GM21529 (cell line): ENCODE results near the gene ANXA11.
A peak's percentile ranks its signal among the peaks of the same experiment; 100 is the strongest.
"Not testable (repeated sequence)": the region's sequence is repeated elsewhere in the genome, so short reads cannot be mapped to it uniquely, and the experiment has no call there.

Experiments
- ATAC-seq: cut with Tn5 transposase; IDR thresholded peaks from one replicate; pipeline ENCODE4 v1.9.1; 2021; ENCODE audit not compliant: unreplicated experiment

The ANXA11 gene

GRCh38 chr10:80205477-80206276, at the start of gene ANXA11:
TSS of gene ANXA11 (minus strand) at chr10:80205537. CDS start at chr10:80172861, 32,676 bp downstream.
- peak; percentile 77 for ATAC-seq

DNA sequence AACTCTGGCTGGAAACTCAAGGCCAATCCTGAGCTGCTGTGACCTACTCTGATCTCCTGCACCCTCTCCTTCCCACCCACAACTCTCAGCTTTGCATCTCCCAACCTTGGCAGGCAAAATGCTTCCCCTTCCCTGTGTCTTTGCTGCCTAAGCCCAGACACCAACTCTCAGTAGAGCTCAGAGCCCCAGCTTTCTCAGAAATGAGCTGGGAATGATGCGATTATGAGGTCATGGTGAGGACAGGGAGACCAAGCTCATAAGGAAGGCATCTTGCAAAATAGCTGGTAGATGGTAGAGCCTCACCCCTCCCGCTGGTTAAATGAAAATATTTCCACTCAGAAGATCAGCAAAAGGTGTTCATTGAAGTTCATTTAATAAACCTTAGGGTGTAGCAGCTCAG, 49.4 kb upstream of the ANXA11 start:
- not testable (repeated sequence) for ATAC-seq

- ATAC-seq: peak; percentile 25
Measured at GRCh38 chr10:80253963-80254271, 48.6 kb upstream of the ANXA11 start.

DNA sequence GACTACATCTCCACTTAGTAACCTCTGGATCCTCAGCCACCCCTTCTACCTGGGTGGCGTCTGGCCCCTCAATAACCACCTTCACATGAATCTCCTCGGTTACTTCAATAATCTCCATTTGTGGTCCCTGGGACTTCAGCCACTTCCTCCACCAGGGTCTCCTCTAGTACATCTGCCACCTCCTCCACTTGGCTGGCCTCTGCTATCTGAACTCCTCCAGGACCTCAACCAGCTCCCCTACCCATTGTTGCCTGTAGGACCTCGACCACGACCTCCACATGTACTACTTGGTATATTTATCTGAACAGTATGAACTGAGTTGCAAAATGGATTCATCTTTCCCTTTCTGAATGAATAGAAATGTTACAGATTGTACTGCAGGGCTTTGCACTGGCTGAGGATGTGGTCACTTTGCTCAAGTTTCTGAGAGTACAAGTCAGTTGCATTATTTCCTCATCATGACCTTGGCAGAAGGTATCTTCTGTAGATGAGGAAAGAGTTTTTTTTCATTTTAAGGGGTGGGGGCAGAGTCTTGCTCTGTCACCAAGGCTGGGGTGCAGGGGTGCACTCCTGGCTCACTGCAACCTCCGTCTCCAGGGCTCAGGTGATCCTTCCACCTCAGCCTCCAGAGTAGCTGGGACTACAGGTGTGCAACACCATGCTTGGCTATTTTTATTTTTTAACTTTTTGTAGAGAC, 48.1 kb upstream of the ANXA11 start:
- peak; percentile 81 for ATAC-seq

GRCh38 chr10:80252296-80252887, 47.1 kb upstream of the ANXA11 start:
- ATAC-seq: no peak

DNA sequence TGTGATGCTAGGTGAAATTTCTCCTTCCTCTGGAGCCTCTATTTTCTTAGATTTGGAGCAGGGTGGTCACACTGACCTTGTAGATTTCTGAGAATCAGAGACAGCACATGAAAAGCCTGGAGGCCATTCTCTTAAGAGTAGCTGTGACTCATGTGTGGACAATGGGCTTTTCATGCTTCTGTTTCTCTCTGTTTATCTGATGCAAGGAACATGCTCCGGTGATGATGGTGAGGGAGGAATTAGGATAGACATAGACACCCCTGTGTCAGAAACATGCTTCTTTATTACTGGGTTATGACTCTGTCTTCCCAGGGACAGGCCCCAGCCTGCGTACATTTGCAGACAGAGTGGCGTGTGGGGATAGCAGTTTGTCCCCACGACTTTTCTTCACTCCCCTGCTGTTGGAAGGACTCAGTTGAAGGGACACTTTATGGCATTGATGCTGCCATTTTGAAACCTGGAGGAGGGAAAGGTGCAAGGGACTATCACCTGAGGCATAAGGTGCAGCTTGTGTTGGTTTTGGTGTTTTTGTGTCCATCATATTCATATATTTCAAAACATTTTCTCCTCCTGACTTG, 46.5 kb upstream of the ANXA11 start:
- ATAC-seq: not testable (repeated sequence)

DNA sequence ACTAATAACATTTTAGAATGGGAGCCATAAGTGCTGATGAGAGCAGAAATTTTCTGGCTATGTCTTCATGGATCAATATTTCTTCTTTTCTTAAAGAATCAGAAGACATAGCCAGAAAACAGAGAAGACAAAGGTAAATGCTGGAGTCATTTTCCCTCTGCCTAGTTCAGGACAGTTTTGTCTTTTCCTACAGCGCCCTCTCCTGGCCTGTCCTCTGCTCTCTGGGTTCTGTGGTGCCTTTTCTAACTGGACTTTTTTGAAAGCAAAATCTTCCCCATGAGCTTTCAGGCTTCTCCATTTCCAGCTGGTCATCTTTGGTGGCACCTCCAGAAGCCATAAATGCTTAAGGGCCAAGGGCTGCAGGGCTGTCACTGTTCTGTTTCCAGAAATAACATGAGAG, 45.1 kb upstream of the ANXA11 start:
- peak; percentile 34 for ATAC-seq

- ATAC-seq: not testable (repeated sequence)
Measured at GRCh38 chr10:80249906-80250305, 44.6 kb upstream of the ANXA11 start.

DNA sequence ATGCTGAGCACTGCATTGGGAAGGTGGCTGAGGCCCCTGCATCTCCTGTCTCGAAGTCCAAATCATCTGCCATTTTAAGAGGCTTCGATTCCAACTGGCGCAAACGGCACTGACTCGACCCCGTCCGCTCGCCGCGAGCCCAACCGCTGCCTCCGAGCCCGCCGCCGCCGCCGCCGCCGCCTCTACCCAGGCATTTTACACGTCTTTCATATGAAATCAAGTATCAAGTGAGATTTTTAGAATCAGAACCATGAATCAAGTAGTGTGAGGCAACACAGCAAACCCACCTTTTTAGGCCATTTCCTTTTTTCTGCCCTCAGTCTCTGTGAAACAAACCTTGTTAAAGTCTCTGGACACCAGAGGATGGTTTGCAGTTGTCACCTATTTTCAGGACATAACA, 42.3 kb upstream of the ANXA11 start:
- not testable (repeated sequence) for ATAC-seq

GRCh38 chr10:80244371-80244770, 39.0 kb upstream of the ANXA11 start:
- not testable (repeated sequence) for ATAC-seq

- not testable (repeated sequence) for ATAC-seq
Measured at GRCh38 chr10:80242341-80242740, 37.0 kb upstream of the ANXA11 start.

DNA sequence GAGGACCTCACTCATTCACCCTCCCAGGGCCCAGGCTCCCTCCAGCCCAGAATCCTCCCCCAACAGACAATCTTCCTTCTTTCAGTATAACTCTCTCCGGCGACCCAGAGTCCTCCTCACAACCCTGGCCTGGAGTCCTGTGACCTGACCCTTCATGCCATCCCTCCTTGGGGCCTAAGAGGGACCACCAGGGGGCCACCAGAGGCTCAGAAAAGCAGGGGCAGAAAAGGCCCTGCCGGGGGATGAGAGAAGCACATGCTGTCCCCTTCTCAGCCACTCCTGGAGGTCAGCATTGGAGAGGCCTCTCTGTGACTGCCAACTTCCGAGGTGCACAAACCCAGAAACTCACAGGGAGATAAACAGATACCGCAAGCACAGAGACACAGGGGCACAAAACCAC, 31.1 kb upstream of the ANXA11 start:
- ATAC-seq: not testable (repeated sequence)

DNA sequence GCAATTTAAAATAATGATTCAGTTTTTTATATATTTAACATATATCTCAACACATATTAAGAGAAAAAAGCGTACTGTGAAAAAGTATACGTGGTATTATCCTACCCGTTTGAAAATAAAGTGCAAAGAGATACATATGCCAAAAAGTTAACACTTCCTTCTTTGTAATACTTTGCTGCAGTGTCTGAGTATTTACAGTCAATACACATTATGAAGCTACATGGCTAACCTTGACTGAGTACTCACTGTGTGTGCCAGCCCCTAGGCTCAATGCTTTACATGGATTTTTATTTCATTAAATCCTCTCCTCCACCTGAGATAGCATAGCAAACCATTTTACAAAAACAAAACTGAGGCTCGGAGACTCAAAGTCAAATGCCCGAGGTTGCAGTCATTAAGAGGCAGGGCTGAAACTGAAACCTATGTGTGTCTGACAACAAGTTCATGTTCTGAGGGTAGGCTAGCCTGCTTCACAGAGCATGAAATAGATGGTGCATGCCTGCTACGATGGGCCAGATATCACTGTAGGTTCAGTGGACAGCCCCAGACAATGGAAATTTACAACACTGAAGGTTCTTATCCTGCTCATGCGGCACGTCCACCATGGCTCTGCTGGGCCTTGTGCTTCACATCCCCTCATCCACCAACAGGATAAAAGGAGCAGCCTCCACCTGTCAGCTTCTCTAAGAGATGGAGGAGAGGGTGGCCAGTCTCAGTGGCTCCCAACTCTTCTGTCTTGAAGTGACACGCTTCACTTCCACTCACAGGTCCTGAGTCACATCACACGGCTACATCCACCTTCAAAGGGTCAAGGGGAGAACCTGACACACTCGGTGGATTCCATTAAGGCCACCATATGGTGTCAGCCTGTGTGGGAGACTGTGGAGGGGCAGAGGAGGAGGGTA, 29.2 kb upstream of the ANXA11 start:
- ATAC-seq: peak; percentile 100

GRCh38 chr10:80233871-80234270, 28.5 kb upstream of the ANXA11 start:
- not testable (repeated sequence) for ATAC-seq

DNA sequence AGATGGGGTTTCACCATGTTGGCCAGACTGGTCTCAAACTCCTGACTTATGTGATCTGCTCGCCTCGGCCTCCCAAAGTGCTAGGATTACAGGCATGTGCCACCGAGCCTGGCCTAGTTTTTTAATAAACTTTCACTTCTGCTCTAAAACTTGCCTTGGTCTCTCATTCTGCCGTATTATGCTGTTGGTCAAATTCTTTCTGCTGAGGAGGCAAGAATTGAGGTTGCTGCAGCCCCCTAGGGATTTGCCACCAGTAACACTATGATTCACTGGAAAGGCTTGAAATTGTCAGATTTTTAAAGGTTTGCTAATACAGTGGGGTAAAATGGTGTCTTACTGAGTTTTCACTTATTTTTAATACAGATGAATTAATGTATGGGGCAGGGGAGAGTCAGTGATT, 21.4 kb upstream of the ANXA11 start:
- peak; percentile 78 for ATAC-seq

GRCh38 chr10:80223031-80223419, 17.7 kb upstream of the ANXA11 start:
- ATAC-seq: not testable (repeated sequence)

- peak; percentile 97 for ATAC-seq
Measured at GRCh38 chr10:80218878-80219277, 13.5 kb upstream of the ANXA11 start.

DNA sequence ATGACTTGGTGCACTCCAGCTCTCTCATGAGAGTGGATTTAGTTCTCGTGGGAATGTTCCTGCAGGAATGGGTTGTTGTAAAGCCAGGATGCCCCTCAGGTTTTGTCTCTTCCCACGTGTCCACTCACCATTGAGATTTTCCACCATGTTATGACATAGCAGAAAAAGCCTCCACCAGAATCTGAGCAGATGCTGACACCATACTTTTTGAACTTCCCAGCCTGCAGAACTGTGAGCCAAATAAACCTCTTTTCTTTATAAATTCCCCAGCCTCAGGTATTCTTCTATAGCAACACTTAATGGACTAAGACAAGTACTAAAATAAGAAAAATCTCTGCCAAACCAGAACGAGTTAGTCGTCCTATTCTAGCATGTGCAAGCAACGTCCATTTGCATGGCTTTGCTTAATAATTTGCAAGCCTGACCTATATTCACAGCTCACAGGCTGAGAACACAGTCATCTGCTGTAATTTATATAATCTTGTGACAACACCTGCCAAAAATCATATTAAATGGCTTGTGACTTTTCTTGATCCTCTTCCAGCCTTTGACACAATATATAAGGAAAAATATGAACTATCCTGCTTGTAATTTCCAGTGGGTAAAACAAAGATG, 9.1 kb upstream of the ANXA11 start:
- ATAC-seq: not testable (repeated sequence)

GRCh38 chr10:80212535-80213115, 7.3 kb upstream of the ANXA11 start:
- not testable (repeated sequence) for ATAC-seq

- ATAC-seq: no peak
Measured at GRCh38 chr10:80211786-80212185, 6.4 kb upstream of the ANXA11 start.
